HG02973 (cell line): ENCODE measurements around the gene IGLL5.

ENCODE experiments used
- ATAC-seq: cut with Tn5 transposase; IDR thresholded peaks from one replicate; pipeline ENCODE4 v1.9.1; 2021; ENCODE audit warnings: moderate library complexity; ENCODE audit not compliant: unreplicated experiment

Gene IGLL5

GRCh38 chr22:22936915-22937656, 49.5 kb downstream of the IGLL5 start:
- ATAC-seq = no peak

GRCh38 chr22:22937894-22938480, 50.4 kb downstream of the IGLL5 start:
- no peak for ATAC-seq

GRCh38 chr22:22938672-22939587, 51.3 kb downstream of the IGLL5 start:
- no peak for ATAC-seq

- no peak for ATAC-seq
Measured at GRCh38 chr22:22939588-22940368, 52.2 kb downstream of the IGLL5 start.

GRCh38 chr22:22940961-22941605, 53.5 kb downstream of the IGLL5 start:
- no peak for ATAC-seq

- no peak for ATAC-seq
Measured at GRCh38 chr22:22941831-22942510, 54.4 kb downstream of the IGLL5 start.

- ATAC-seq = no peak
Measured at GRCh38 chr22:22942511-22943329, 55.1 kb downstream of the IGLL5 start.

GRCh38 chr22:22943521-22944267, 56.1 kb downstream of the IGLL5 start:
- no peak for ATAC-seq

- no peak for ATAC-seq
Measured at GRCh38 chr22:22944268-22944985, 56.8 kb downstream of the IGLL5 start.

GRCh38 chr22:22945195-22945594, 57.6 kb downstream of the IGLL5 start:
- ATAC-seq = no peak
